GM19043 (cell line): Measurements from ENCODE around the gene MAST4.

Experiments used
- ATAC-seq: cut with Tn5 transposase; IDR thresholded peaks from one replicate; pipeline ENCODE4 v1.9.1; 2021; ENCODE audit warnings: low read depth; ENCODE audit not compliant: unreplicated experiment

The MAST4 gene

GRCh38 chr5:66892716-66893115 is 296.5 kb downstream of the MAST4 start:
- no peak for ATAC-seq

DNA sequence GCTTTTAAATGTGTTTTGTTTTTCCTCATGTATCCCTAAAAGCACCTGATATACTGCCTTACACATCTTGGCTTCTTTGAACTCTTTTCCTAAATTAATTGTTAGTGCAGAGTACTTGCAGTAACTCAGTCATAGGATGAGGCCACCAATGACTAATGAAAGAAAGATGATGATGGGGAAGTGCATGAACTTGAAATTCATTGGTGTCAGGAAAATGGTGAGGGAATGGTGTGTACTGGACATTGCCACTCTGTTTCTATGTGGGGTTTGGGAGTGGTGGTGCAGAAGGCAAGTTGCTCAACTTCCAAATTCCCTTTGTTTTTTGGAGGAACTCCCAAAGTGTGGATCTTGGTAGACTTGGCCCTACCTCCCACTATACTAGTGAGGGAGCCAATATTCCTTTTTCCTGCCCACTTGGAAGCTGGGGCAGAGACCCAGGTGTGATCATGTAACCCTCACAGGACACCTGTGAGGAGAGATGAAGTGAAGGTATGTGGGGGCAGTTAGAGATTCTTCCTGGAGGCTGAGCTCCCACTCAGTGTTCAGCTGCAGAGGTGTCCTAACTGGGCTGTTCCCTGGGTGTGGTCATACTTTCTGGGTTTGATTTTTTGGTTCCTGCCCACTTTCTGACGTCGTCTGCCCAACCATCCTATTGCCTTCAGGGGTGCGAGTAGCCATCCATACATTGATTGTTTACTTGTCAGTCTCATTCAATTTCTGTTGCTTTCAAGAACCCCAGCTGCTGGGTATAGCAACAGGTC is 298.5 kb downstream of the MAST4 start:
- no peak for ATAC-seq

DNA sequence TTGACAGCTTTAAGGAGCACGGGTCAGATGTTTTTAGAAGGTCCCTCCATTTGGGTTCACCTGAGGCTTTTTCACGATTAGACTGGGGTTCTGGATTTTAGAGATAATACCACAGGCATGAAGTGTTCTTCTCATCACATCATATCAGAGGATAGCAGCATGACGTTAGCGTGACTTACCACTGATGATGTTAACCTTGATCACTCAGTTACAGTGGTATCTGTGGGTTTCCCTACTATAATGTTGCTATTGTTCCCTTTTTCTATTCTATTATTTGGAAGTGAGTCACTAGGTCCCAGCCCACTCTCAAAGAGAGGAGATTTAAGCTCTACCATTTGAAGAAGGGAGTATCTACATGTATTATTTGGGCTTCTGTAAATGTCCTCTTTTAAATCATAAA is 300.0 kb downstream of the MAST4 start:
- no peak for ATAC-seq

GRCh38 chr5:66897356-66897755 is 301.2 kb downstream of the MAST4 start:
- ATAC-seq = no peak

DNA sequence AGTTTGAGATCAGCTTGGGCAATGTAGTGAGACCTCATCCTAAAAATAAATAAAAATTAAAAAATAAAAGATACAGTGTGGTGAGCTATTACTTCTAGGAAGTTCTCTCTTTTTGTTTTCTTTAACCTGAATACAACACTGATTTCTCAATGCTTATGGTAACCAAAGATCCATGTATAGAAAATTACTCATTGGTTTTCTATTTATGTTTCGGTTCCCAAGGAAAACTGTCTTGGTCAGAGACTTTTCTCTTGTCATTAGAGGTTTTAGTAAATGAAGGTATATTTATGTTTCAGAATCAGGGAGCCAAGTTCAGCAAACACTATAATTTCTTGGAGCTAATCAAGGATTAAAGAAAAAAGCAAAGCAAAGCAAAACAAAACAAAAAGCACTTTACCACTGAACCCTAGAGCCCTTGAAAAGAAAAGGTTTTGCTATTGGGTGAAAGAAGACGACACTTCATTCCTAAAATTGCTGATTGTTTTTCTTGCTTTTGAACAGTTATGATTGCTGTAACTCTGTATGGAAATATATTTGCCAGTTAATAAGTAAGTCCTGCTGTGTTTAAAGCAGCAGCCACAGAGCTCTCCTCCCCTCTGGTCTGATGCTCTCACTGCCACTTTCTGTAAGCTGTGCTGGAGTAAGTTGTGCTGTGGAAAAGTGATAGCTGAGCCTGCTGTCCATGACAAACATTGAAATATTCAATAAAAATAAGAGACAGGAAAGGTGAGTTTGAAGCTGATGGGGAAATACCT is 302.2 kb downstream of the MAST4 start:
- ATAC-seq = no peak

DNA sequence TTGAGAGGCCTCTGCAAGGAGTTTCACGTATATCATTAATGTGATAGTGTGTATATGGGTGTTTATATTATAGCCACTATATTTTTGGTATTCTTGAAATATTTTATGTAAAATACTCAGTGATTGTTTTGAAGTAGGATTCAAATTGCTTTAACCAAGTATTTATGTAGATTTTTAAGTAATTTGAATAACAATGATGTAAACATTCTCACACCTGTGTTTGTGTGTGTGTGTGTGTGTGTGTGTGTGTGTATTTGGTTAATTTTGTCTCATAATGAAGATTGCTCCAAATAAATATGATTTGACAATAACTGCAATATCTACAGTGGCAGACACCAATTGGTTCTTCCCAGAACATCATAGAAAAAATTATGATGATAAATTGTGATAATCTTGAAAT is 307.0 kb downstream of the MAST4 start:
- no peak for ATAC-seq

DNA sequence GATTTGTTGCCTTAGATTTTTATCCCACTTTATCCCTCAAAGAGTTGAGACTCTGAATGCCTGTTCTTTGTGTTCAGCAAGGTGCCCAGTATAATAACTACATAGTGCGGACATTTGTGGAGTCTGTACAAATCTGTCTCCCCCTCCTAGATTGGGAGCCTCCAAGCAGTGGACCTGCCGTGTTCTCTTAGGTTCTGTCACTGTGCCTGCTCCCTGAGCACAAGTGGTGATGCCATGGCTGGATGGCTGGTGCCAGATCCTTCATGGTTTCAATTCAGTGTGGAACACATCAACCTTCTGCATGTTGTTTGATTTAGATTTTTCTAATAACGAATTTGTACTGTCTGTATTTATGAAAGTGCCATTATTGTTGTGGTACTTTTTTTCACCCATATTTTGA is 307.5 kb downstream of the MAST4 start:
- no peak for ATAC-seq

DNA sequence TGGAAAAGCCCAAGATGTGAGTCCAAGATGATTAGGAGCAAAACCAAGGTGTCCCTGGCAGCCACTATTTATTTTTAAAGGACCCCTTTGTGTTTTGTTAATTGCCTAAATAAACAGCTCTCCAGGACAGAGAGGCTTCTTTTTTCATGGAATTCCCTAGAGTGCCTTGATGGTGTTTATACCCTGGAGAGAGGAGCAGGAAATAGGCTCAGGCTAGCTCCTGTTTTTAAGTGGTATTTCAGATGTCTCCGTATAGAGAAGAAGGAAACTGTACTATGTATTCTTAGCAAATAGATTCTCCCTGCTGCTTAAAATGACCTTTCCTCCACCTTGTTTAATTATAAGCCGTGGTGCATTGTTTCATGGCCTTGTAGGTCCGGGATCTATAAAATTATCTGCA is 308.0 kb downstream of the MAST4 start:
- no peak for ATAC-seq

GRCh38 chr5:66906021-66906420 is 309.8 kb downstream of the MAST4 start:
- no peak for ATAC-seq

DNA sequence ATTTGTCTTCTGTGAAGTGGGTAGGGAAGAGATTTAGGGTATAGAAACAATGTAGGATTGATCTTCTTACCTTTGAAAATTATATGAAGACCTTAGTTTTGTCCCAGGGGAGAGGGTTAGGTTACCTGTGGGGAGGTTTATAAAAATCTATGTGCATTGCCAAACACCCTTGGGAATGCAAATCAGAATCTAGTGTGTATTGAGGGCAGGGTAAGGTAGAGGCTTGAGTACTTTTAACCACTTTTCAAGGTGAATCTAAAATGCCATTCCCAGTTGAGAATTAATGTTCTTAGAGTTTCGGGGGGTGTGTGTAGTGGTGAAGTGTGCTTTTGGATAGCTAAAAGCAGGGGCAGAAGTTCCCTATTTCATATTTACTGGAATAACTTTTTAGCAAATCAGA is 312.0 kb downstream of the MAST4 start:
- ATAC-seq = no peak

GRCh38 chr5:66909364-66909763 is 313.2 kb downstream of the MAST4 start:
- no peak for ATAC-seq

DNA sequence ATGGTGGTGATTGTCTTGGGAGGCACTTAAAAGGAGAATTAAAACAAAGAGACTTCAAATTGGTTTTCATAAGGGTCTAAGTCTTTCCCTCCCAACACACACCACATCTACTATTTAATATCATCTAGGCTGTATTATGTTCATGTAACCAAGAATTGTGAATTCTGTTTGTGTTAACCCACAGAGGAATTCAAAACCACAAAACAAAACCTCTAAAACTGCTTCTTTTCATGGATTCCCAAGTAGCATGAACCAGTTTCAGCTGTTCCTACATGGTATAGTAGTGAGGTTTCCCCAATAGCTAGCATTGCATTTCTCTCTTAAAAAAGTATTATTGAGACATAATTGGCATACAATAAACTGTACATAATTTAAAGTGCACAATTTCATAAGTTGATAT is 316.6 kb downstream of the MAST4 start:
- ATAC-seq = no peak

- ATAC-seq = no peak
These were observed 319.3 kb downstream of the MAST4 start for GRCh38 chr5:66915531-66915930.

DNA sequence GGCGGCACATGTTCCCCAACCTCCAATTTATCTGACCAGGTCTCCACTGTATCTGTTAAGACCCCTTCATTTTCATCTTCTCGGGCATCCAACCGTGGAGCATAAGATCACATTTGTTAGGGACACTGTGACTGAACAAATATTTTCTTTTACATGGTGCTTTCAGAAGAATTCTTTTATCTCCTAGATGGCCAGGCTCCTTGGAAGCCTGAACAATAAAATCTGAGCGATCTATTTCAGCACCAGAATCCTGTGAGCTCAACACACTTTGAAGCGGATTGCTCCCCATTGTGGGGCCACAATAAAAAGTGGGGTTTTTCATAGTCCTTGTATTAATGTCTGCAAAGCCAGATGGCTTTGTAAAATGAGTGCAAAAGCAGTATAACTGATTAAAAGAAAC is 326.7 kb downstream of the MAST4 start:
- ATAC-seq = no peak

DNA sequence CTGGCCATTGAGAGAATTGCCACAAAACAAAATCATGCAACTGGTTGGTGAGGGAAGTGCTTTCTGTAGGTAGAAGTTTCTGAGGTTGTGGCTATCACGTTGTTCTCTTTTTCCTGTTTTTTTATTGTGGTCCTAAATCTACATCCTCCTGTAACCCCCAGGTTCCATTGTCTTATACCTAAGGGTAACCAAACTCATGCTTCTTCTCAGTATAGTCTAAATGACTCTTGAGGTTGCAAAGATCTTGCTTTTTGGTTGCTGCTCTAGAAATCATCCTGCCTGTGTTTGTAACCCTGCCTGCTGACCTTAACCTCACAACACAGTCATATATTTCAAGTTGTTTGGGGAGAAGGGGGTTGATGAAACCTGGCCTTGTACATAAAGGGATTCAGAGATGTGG is 327.3 kb downstream of the MAST4 start:
- no peak for ATAC-seq

DNA sequence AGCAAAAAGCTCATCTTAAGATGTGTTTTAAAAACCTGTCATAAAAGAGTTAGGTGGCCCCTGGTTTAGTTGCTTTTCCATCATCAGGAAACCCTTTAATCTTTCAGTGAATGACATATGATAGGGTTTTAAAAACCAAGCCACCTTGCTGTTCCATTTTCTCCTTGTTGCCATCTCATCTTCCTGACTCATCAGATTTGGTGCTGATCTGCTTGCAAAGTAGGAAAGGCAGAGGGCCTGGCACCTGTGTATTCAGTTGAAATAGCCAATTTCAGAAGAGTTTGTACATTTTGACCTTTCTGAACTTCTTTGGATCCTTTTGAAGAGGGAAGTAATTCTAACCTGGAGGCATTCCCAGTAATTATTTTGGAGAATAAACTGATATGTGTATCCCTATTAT is 327.7 kb downstream of the MAST4 start:
- no peak for ATAC-seq

- no peak for ATAC-seq
These were observed 330.9 kb downstream of the MAST4 start for GRCh38 chr5:66927140-66927539.

GRCh38 chr5:66929281-66929680 is 333.1 kb downstream of the MAST4 start:
- ATAC-seq = no peak

DNA sequence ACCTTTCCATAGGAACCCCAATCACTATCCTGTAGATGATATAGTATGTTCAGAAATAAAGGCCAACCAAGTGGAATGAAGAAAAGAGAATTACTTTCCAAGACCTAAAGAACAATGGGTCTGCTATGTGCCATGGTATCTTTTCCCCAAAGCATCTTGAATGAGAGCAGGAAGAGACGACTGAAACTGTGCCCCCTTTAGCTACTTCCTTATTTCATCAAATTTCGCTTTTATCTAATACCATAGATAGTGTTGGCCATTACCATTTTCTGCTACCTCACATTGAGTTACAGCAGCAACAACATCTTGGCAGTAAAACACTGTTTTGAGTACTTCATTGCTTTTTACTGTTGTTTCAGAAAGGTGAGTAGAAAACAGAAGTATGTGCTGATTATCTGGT is 333.8 kb downstream of the MAST4 start:
- ATAC-seq = no peak

GRCh38 chr5:66931651-66932050 is 335.5 kb downstream of the MAST4 start:
- no peak for ATAC-seq

DNA sequence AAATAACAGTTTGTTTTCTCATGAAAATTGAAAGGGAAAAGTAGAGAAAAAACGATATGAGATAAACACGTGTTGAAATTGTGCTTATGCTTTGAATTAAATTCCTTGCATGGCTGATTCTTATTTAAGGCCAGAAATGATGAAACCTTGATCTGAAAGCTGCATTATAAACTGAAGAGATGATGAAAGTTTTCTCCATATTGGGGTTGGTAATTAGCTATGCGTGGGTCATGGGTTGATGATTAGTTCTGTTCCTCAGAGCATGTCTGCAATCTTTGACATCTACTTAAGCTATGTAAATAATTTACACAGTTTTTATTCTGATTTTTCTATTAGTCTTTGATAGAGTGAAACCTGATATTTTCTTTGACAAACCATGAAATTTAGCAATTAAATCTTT is 336.3 kb downstream of the MAST4 start:
- ATAC-seq = no peak

- no peak for ATAC-seq
These were observed 336.9 kb downstream of the MAST4 start for GRCh38 chr5:66933066-66933465.
